Loucy (cell line): ENCODE results near the gene FRRS1.

Experiments
- CTCF ChIP-seq: fragments of 200-600 bp; sonication (generic); conservative IDR thresholded peaks from 2 replicates; pipeline ENCODE4 v1.5.1; 2014; ENCODE audit warnings: mild to moderate bottlenecking, antibody characterized with exemption, low read length
- EZH2phosphoT487 ChIP-seq: fragments of 200-600 bp; IDR thresholded peaks from 2 replicates; pipeline ENCODE4 v1.6.1; 2018; ENCODE audit warnings: antibody characterized with exemption, mild to moderate bottlenecking, moderate library complexity, borderline replicate concordance

- TF ChIP-seq CTCF: no peak
- no peak for TF ChIP-seq EZH2phosphoT487
Observed at GRCh38 chr1:99771513-99771918, 5.1 kb upstream of the FRRS1 start.
